ENCODE data around the gene PRDM10.

Gene PRDM10

DNA sequence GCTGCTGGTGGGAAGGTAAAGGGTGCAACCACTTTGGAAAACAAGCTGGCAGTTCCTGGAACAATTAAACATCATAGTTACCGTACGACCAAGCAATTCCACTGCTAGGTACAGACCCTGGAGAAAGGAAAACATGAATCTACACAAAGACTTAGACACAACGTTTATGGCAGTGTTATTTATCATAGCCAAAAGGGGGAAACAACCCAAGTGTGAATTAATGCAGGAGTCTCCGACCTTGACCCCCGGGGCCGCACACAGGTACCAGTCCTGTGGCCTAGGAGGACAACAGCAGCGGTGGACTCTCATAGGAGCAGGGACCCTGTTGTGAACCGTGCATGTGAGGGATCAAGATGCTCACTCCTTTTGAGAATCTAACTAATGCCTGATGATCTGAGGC lies 22.5 kb downstream of the PRDM10 start:
- Histone ChIP-seq H3K4me3 (ENCODE audit: control insufficient read depth in 1 of 7, extremely low read depth in 1 of 7, insufficient read depth in 4 of 7, low read depth in 2 of 7, low read length in 6 of 7) (no peak overlapping the region), H3K9me3 (ENCODE audit: control extremely low read depth in 1 of 5, control insufficient read depth in 4 of 5, insufficient read depth in 2 of 5, low read depth in 1 of 5, low read length in 4 of 5) (no peaks in the 10 kb centered on the region), H3K4me1 (ENCODE audit: control extremely low read depth in 1 of 4, control insufficient read depth in 4 of 4, insufficient read depth in 4 of 4, low read length in 3 of 4) (no peaks in the 10 kb centered on the region), H3K27ac (ENCODE audit: insufficient read depth in 1 of 2, low read depth in 1 of 2, low read length in 2 of 2, poor library complexity in 1 of 2, severe bottlenecking in 2 of 2) (no peak overlapping the region), H3K36me3 (ENCODE audit: control insufficient read depth in 4 of 4, insufficient read depth in 4 of 4, low read length in 3 of 4) (no peaks in the 10 kb centered on the region), H3K27me3 (replicated peaks in 2 of 5; ENCODE audit: control insufficient read depth in 4 of 5, insufficient read depth in 5 of 5, low read length in 4 of 5) (no peaks in the 10 kb centered on the region)
- ChIA-PET POLR2A (no interaction called here), CTCF (no interaction called here)
- no peak for DNase-seq
- 92% methylated on average over 8 of the region's 8 CpGs for WGBS (ENCODE audit: insufficient coverage)

DNA sequence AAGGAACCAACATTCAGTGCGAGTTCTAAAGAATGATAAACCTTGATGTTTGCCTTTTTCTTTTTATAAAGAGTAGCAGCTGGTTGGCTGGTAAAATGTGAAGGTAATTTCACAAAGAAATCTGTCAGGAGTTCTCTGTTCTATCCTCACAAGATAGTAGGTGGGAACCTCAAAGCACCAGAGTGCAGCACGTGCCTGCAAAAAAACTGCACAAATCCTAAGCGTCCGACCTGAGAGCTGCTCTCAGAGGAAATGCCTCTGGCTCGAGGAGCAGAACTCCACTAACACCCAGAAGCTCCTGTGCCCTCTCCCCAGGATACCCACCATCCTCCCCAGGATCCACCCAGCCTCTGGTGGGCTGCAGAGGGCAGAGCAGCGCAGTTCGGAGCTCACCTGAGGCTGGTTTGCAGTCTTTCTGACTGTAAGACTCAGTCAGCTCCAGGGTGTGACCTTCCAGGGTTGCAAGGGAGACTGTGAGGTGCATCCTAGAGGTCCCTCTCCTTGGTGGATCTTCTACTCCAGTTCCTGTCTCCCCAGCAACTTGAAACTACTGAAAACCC lies 23.5 kb downstream of the PRDM10 start:
- H3K4me1 ChIP-seq (ENCODE audit: control extremely low read depth in 1 of 4, control insufficient read depth in 4 of 4, insufficient read depth in 4 of 4, low read length in 3 of 4): peaks cover 0 to 6% (median 2%) of the 10 kb centered on the region in 4 experiments
- H3K9me3 ChIP-seq (ENCODE audit: control extremely low read depth in 1 of 5, control insufficient read depth in 4 of 5, insufficient read depth in 2 of 5, low read depth in 1 of 5, low read length in 4 of 5): no peaks in the 10 kb centered on the region
- DNase-seq: no peak
- 97% methylated on average over 7 of the region's 7 CpGs for WGBS (ENCODE audit: insufficient coverage)
- H3K27me3 ChIP-seq (replicated peaks in 2 of 5; ENCODE audit: control insufficient read depth in 4 of 5, insufficient read depth in 5 of 5, low read length in 4 of 5): no peaks in the 10 kb centered on the region
- H3K27ac ChIP-seq (ENCODE audit: insufficient read depth in 1 of 2, low read depth in 1 of 2, low read length in 2 of 2, poor library complexity in 1 of 2, severe bottlenecking in 2 of 2): no peak overlapping the region
- no peak overlapping the region for H3K4me3 ChIP-seq (ENCODE audit: control insufficient read depth in 1 of 7, extremely low read depth in 1 of 7, insufficient read depth in 4 of 7, low read depth in 2 of 7, low read length in 6 of 7)
- no peaks in the 10 kb centered on the region for H3K36me3 ChIP-seq (ENCODE audit: control insufficient read depth in 4 of 4, insufficient read depth in 4 of 4, low read length in 3 of 4)
- POLR2A ChIA-PET: no interaction called here
- CTCF ChIA-PET: interaction anchor here (1.6 to 2.2 kb wide), 2 partner anchors 10 to 13 kb away, joined by 5 to 7 read pairs; no protein-coding TSS in a partner anchor

DNA sequence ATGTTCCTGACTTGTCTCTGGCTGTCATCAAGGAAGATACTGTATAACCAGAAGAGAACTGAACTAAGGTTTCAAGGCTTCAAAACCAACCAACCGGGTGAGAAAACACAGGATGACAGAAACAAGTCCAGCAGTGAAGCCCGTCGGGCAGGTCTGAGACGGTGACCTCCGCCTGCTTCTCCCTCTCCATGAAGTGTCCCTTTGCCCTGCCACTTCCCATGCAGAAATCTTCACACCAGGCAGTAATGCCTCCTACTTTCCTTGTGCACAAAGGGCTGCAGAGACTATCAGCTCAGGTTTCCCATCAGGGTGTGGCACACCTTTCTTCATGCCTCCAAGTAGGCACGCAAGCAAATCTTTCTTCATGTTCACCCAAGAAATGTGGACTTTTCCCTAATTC lies 24.2 kb downstream of the PRDM10 start:
- ChIA-PET POLR2A (no interaction called here), CTCF (interaction anchor here (1.5 to 2.2 kb wide), 3 partner anchors 8 to 14 kb away, joined by 3 to 7 read pairs (median 5); no protein-coding TSS in a partner anchor)

DNA sequence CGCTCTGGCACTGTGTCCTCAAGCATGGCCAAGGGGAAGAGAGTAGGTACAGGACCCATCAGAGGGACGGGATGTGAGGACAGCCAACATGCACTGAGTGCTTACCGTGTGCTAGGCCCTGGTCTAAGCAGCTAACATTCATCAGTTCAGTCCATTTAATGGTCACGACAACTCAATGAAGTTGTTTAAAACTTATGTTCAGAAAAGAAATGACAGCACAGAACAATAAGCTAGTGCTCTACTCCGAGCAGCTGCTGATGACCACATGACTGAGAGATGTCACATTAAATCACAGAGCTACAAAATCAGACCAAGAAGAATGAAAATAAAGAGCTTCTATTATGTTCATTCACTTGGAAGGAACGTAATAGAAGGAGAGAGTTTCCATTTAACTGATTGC lies 26.3 kb downstream of the PRDM10 start:
- CTCF ChIA-PET: interaction anchor here (1.1 to 1.3 kb wide), 4 partner anchors 15 to 156 kb away, joined by 3 read pairs; no protein-coding TSS in a partner anchor
- WGBS (ENCODE audit: insufficient coverage): 100% methylated on average over 4 of the region's 6 CpGs
- Histone ChIP-seq H3K27ac (ENCODE audit: insufficient read depth in 1 of 2, low read depth in 1 of 2, low read length in 2 of 2, poor library complexity in 1 of 2, severe bottlenecking in 2 of 2) (no peak overlapping the region), H3K27me3 (replicated peaks in 2 of 5; ENCODE audit: control insufficient read depth in 4 of 5, insufficient read depth in 5 of 5, low read length in 4 of 5) (no peaks in the 10 kb centered on the region), H3K36me3 (ENCODE audit: control insufficient read depth in 4 of 4, insufficient read depth in 4 of 4, low read length in 3 of 4) (no peaks in the 10 kb centered on the region), H3K4me1 (ENCODE audit: control extremely low read depth in 1 of 4, control insufficient read depth in 4 of 4, insufficient read depth in 4 of 4, low read length in 3 of 4) (peaks cover 9 to 24% (median 13%) of the 10 kb centered on the region in 4 experiments), H3K9me3 (ENCODE audit: control extremely low read depth in 1 of 5, control insufficient read depth in 4 of 5, insufficient read depth in 2 of 5, low read depth in 1 of 5, low read length in 4 of 5) (no peaks in the 10 kb centered on the region), H3K4me3 (ENCODE audit: control insufficient read depth in 1 of 7, extremely low read depth in 1 of 7, insufficient read depth in 4 of 7, low read depth in 2 of 7, low read length in 6 of 7) (no peak overlapping the region)
- POLR2A ChIA-PET: no interaction called here
- DNase-seq: no peak

More for the DNA sequence above, 24.2 kb downstream of the PRDM10 start:
- H3K27ac ChIP-seq (ENCODE audit: insufficient read depth in 1 of 2, low read depth in 1 of 2, low read length in 2 of 2, poor library complexity in 1 of 2, severe bottlenecking in 2 of 2): no peak overlapping the region
- H3K4me1 ChIP-seq (ENCODE audit: control extremely low read depth in 1 of 4, control insufficient read depth in 4 of 4, insufficient read depth in 4 of 4, low read length in 3 of 4): peaks cover 0 to 12% (median 4%) of the 10 kb centered on the region in 4 experiments
- DNase-seq: no peak
- H3K36me3 ChIP-seq (ENCODE audit: control insufficient read depth in 4 of 4, insufficient read depth in 4 of 4, low read length in 3 of 4): no peaks in the 10 kb centered on the region
- WGBS (ENCODE audit: insufficient coverage): 99% methylated on average over 5 of the region's 6 CpGs
- H3K4me3 ChIP-seq (ENCODE audit: control insufficient read depth in 1 of 7, extremely low read depth in 1 of 7, insufficient read depth in 4 of 7, low read depth in 2 of 7, low read length in 6 of 7): no peak overlapping the region
- H3K27me3 ChIP-seq (replicated peaks in 2 of 5; ENCODE audit: control insufficient read depth in 4 of 5, insufficient read depth in 5 of 5, low read length in 4 of 5): no peaks in the 10 kb centered on the region
- H3K9me3 ChIP-seq (ENCODE audit: control extremely low read depth in 1 of 5, control insufficient read depth in 4 of 5, insufficient read depth in 2 of 5, low read depth in 1 of 5, low read length in 4 of 5): no peaks in the 10 kb centered on the region

DNA sequence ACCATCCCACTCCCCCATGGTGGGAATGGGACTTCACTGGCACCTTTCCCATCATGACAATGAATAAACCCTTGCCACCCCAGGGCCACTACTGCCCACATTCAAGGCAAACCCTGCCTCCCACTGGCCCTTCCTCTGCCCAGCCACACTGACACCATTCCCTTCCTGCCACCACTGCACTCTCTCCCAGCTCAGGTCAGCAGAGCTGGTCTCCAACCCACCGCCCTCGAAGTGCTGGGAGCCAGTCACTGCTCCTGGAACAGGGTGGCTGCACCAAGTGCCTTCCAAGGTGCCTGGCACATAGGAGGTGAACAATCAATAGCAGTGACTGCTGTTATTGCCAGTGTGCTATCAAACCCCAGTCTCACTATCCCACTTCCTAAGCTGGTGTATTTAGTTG lies 27.1 kb downstream of the PRDM10 start:
- Histone ChIP-seq H3K27me3 (replicated peaks in 2 of 5; ENCODE audit: control insufficient read depth in 4 of 5, insufficient read depth in 5 of 5, low read length in 4 of 5) (no peaks in the 10 kb centered on the region), H3K27ac (ENCODE audit: insufficient read depth in 1 of 2, low read depth in 1 of 2, low read length in 2 of 2, poor library complexity in 1 of 2, severe bottlenecking in 2 of 2) (no peak overlapping the region), H3K36me3 (ENCODE audit: control insufficient read depth in 4 of 4, insufficient read depth in 4 of 4, low read length in 3 of 4) (no peaks in the 10 kb centered on the region), H3K9me3 (ENCODE audit: control extremely low read depth in 1 of 5, control insufficient read depth in 4 of 5, insufficient read depth in 2 of 5, low read depth in 1 of 5, low read length in 4 of 5) (no peaks in the 10 kb centered on the region), H3K4me3 (ENCODE audit: control insufficient read depth in 1 of 7, extremely low read depth in 1 of 7, insufficient read depth in 4 of 7, low read depth in 2 of 7, low read length in 6 of 7) (no peak overlapping the region), H3K4me1 (ENCODE audit: control extremely low read depth in 1 of 4, control insufficient read depth in 4 of 4, insufficient read depth in 4 of 4, low read length in 3 of 4) (peaks cover 9 to 26% (median 13%) of the 10 kb centered on the region in 4 experiments)
- ChIA-PET POLR2A (interaction anchor here (0.5 kb wide), 1 partner anchor 119 kb away, joined by 3 read pairs; no protein-coding TSS in a partner anchor), CTCF (interaction anchor here (1.1 to 1.3 kb wide), 2 partner anchors 28 to 157 kb away, joined by 3 read pairs; no protein-coding TSS in a partner anchor)
- DNase-seq: no peak
- WGBS (ENCODE audit: insufficient coverage): no CpG with 5 or more reads among the region's 2 CpGs

DNA sequence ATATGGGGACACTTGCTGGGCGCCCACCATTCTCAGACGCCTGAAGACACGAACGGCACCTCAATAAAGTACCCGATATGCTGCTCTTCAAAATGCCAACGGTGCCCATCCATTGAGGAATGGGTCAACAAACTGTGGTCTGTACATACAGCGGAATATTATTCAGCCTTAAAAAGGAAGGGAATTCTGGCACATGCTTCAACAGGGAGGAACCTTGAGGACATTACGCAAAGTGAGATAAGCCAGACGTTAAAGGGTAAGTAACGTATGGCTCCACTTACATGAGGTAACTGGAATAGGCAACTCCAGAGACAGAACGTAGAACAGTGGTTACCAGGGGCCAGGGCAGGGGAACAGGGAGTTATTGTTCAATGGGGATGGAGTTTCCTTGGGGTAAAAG lies 28.0 kb downstream of the PRDM10 start:
- H3K27me3 ChIP-seq (replicated peaks in 2 of 5; ENCODE audit: control insufficient read depth in 4 of 5, insufficient read depth in 5 of 5, low read length in 4 of 5): no peaks in the 10 kb centered on the region
- no peaks in the 10 kb centered on the region for H3K36me3 ChIP-seq (ENCODE audit: control insufficient read depth in 4 of 4, insufficient read depth in 4 of 4, low read length in 3 of 4)
- no peak overlapping the region for H3K27ac ChIP-seq (ENCODE audit: insufficient read depth in 1 of 2, low read depth in 1 of 2, low read length in 2 of 2, poor library complexity in 1 of 2, severe bottlenecking in 2 of 2)
- no peak for DNase-seq
- WGBS (ENCODE audit: insufficient coverage): 99% methylated on average over 11 of the region's 11 CpGs
- no peak overlapping the region for H3K4me3 ChIP-seq (ENCODE audit: control insufficient read depth in 1 of 7, extremely low read depth in 1 of 7, insufficient read depth in 4 of 7, low read depth in 2 of 7, low read length in 6 of 7)
- ChIA-PET CTCF (interaction anchor here (1.2 kb wide), 1 partner anchor 9 kb away, joined by 4 read pairs; no protein-coding TSS in a partner anchor), POLR2A (no interaction called here)
- no peaks in the 10 kb centered on the region for H3K9me3 ChIP-seq (ENCODE audit: control extremely low read depth in 1 of 5, control insufficient read depth in 4 of 5, insufficient read depth in 2 of 5, low read depth in 1 of 5, low read length in 4 of 5)
- H3K4me1 ChIP-seq (ENCODE audit: control extremely low read depth in 1 of 4, control insufficient read depth in 4 of 4, insufficient read depth in 4 of 4, low read length in 3 of 4): peaks cover 10 to 34% (median 18%) of the 10 kb centered on the region in 4 experiments

DNA sequence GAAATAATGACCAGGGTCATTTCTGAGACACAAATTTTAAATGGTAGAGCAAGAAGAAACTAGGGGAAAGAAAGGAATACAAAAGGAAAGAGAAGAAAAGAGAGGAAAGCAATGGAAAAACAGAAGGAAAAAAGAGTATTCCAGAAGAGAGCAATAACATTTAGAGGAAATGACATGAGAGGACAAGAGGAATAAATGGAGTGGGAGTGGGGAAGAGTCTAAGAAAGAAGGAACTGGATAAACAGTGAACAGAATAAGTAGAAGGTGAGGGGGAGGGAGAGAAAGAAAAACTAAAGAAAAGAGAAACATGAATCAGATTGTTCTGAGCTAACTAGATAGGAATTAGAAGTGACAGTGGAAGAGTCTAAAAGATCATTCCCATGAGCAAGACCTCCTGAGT lies 28.4 kb downstream of the PRDM10 start:
- no peaks in the 10 kb centered on the region for H3K9me3 ChIP-seq (ENCODE audit: control extremely low read depth in 1 of 5, control insufficient read depth in 4 of 5, insufficient read depth in 2 of 5, low read depth in 1 of 5, low read length in 4 of 5)
- H3K4me1 ChIP-seq (ENCODE audit: control extremely low read depth in 1 of 4, control insufficient read depth in 4 of 4, insufficient read depth in 4 of 4, low read length in 3 of 4): peaks cover 10 to 37% (median 21%) of the 10 kb centered on the region in 4 experiments
- ChIA-PET POLR2A (no interaction called here), CTCF (interaction anchor here (1.2 kb wide), 1 partner anchor 9 kb away, joined by 4 read pairs; no protein-coding TSS in a partner anchor)
- H3K4me3 ChIP-seq (ENCODE audit: control insufficient read depth in 1 of 7, extremely low read depth in 1 of 7, insufficient read depth in 4 of 7, low read depth in 2 of 7, low read length in 6 of 7): no peak overlapping the region
- DNase-seq: no peak
- H3K36me3 ChIP-seq (ENCODE audit: control insufficient read depth in 4 of 4, insufficient read depth in 4 of 4, low read length in 3 of 4): no peaks in the 10 kb centered on the region
- no peak overlapping the region for H3K27ac ChIP-seq (ENCODE audit: insufficient read depth in 1 of 2, low read depth in 1 of 2, low read length in 2 of 2, poor library complexity in 1 of 2, severe bottlenecking in 2 of 2)
- H3K27me3 ChIP-seq (replicated peaks in 2 of 5; ENCODE audit: control insufficient read depth in 4 of 5, insufficient read depth in 5 of 5, low read length in 4 of 5): no peaks in the 10 kb centered on the region
